B cell (primary cell): Measurements from ENCODE around the gene KLF16.

Experiments
- CTCF ChIP-seq: fragments of 200-600 bp; IDR thresholded peaks from one replicate; pipeline ENCODE4 v1.8.0; 2022; ENCODE audit warnings: antibody characterized with exemption, mild to moderate bottlenecking
- EZH2 ChIP-seq: IDR thresholded peaks from 2 replicates; pipeline ENCODE4 v1.6.1; 2012; ENCODE audit warnings: borderline replicate concordance, low read depth, mild to moderate bottlenecking, moderate library complexity, low read length; ENCODE audit not compliant: insufficient read depth, poor library complexity, severe bottlenecking

GRCh38 chr19:1905863-1906375 is 42.5 kb upstream of the KLF16 start:
- no peak for TF ChIP-seq CTCF
- TF ChIP-seq EZH2 = no peak
